Measurements from ENCODE around the gene SULT1C3. TPM values are rescaled to one million over a fixed set of nuclear protein-coding genes. Genes with fewer than 3 reads are reported as not detected.

The SULT1C3 gene
- total RNA-seq: not detected in 2 replicates

GRCh38 chr2:108239786-108240185 lies at the start of gene SULT1C3:
Gene SULT1C3, plus strand, starts transcription at chr2:108239968. Its CDS starts 7,227 bp downstream, at chr2:108247195.

GRCh38 chr2:108288534-108289106 lies 48.9 kb downstream of the SULT1C3 start, which contains the start of gene SULT1C2:
Gene SULT1C2, plus strand, starts transcription at chr2:108288895. Its CDS starts 4,773 bp downstream, at chr2:108293668.

Other genes starting within 250 kb of the SULT1C3 start
- under 0.01 and 0.83 TPM in 2 replicates for gene SULT1C2, start 48.9 kb downstream of the SULT1C3 start, total RNA-seq
- gene SULT1C4, start 138.0 kb downstream of the SULT1C3 start, total RNA-seq: 0.37 TPM in 1 of 2 replicates, not detected in the other
- 20.9 and 26.2 TPM in 2 replicates for gene GCC2, start 209.2 kb downstream of the SULT1C3 start, total RNA-seq

Measured in smooth muscle cell of bladder (primary cell).